ENCODE measurements around the gene GMDS.

GRCh38 chr6:1760876-1761275 lies 484.5 kb downstream of the GMDS start:
- TF ChIP-seq, protein P1, sequence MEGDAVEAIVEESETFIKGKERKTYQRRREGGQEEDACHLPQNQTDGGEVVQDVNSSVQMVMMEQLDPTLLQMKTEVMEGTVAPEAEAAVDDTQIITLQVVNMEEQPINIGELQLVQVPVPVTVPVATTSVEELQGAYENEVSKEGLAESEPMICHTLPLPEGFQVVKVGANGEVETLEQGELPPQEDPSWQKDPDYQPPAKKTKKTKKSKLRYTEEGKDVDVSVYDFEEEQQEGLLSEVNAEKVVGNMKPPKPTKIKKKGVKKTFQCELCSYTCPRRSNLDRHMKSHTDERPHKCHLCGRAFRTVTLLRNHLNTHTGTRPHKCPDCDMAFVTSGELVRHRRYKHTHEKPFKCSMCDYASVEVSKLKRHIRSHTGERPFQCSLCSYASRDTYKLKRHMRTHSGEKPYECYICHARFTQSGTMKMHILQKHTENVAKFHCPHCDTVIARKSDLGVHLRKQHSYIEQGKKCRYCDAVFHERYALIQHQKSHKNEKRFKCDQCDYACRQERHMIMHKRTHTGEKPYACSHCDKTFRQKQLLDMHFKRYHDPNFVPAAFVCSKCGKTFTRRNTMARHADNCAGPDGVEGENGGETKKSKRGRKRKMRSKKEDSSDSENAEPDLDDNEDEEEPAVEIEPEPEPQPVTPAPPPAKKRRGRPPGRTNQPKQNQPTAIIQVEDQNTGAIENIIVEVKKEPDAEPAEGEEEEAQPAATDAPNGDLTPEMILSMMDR (IDR thresholded peaks at IDR 0.05; ENCODE audit: extremely low read depth in 1 of 2, insufficient read depth in 1 of 2, low read depth in 1 of 2, low read length in 2 of 2): no peak
- no peak for TF ChIP-seq POLR2A (IDR thresholded peaks at IDR 0.05; ENCODE audit: low read depth, low read length)
- TF ChIP-seq EZH2 (IDR thresholded peaks at IDR 0.05; ENCODE audit: borderline replicate concordance, low read depth, low read length, severe bottlenecking): no peak
- no peak for TF ChIP-seq MYC (IDR thresholded peaks at IDR 0.05; ENCODE audit: low read depth, low read length)
- no peak for TF ChIP-seq POLR2AphosphoS5 (IDR thresholded peaks at IDR 0.05; ENCODE audit: insufficient read depth, low read depth, low read length)
- TF ChIP-seq, protein P2, sequence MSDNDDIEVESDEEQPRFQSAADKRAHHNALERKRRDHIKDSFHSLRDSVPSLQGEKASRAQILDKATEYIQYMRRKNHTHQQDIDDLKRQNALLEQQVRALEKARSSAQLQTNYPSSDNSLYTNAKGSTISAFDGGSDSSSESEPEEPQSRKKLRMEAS (IDR thresholded peaks at IDR 0.05; ENCODE audit: insufficient read depth, insufficient read length): no peak
- no peak for TF ChIP-seq JUN (IDR thresholded peaks at IDR 0.05; ENCODE audit: borderline replicate concordance, insufficient read depth, insufficient read length, low read depth)

All from endothelial cell of umbilical vein (primary cell).